HEK293T (cell line): Measurements from ENCODE around the gene PCIF1.

Source experiments
- ARNT ChIP-seq: fragments of 450-650 bp; IDR thresholded peaks from 2 replicates; pipeline ENCODE4 v1.6.1; 2017; ENCODE audit warnings: mild to moderate bottlenecking
- BHLHE40 ChIP-seq: fragments of 450-650 bp; IDR thresholded peaks from 2 replicates; pipeline ENCODE4 v1.6.1; 2016; ENCODE audit warnings: mild to moderate bottlenecking, moderate library complexity, borderline replicate concordance
- ELF4 ChIP-seq: fragments of 450-650 bp; IDR thresholded peaks from 2 replicates; pipeline ENCODE4 v1.6.1; 2017; ENCODE audit warnings: antibody characterized with exemption
- LEF1 ChIP-seq: fragments of 450-650 bp; IDR thresholded peaks from 2 replicates; pipeline ENCODE4 v1.6.1; 2017; ENCODE audit warnings: mild to moderate bottlenecking, borderline replicate concordance
- NFRKB ChIP-seq: fragments of 450-650 bp; IDR thresholded peaks from 2 replicates; pipeline ENCODE4 v1.6.1; 2016; ENCODE audit warnings: mild to moderate bottlenecking, moderate library complexity
- PKNOX1 ChIP-seq: fragments of 450-650 bp; IDR thresholded peaks from 2 replicates; pipeline ENCODE4 v1.6.1; 2016

GRCh38 chr20:45897289-45897688 lies 37.2 kb upstream of the PCIF1 start:
- no peak for TF ChIP-seq PKNOX1
- TF ChIP-seq ARNT = no peak
- no peak for TF ChIP-seq LEF1
- no peak for TF ChIP-seq NFRKB
- TF ChIP-seq BHLHE40 = no peak
- TF ChIP-seq ELF4 = no peak
